ENCODE results near the gene EDEM3.
A peak's percentile ranks its signal among the peaks of the same experiment; 100 is the strongest.

The EDEM3 gene

GRCh38 chr1:184757406-184757805 lies 2.7 kb upstream of the EDEM3 start:
- no peak for DNase-seq (ENCODE audit: low spot score)
- no peak for TF ChIP-seq CTCF (IDR thresholded peaks at IDR 0.05; ENCODE audit: extremely low read depth, missing control alignments)

- TF ChIP-seq CTCF (IDR thresholded peaks at IDR 0.05; ENCODE audit: extremely low read depth, missing control alignments): no peak
- DNase-seq (ENCODE audit: low spot score): peak; percentile 19
Observed at GRCh38 chr1:184755226-184756065, 788 bp upstream of the EDEM3 start.

GRCh38 chr1:184753608-184754475 lies 816 bp downstream of the EDEM3 start:
- no peak for TF ChIP-seq CTCF (IDR thresholded peaks at IDR 0.05; ENCODE audit: extremely low read depth, missing control alignments)
- DNase-seq (ENCODE audit: low spot score): no peak

- no peak for TF ChIP-seq CTCF (IDR thresholded peaks at IDR 0.05; ENCODE audit: extremely low read depth, missing control alignments)
- no peak for DNase-seq (ENCODE audit: low spot score)
Observed at GRCh38 chr1:184753117-184753516, 1.5 kb downstream of the EDEM3 start.

- no peak for TF ChIP-seq CTCF (IDR thresholded peaks at IDR 0.05; ENCODE audit: extremely low read depth, missing control alignments)
- no peak for DNase-seq (ENCODE audit: low spot score)
Observed at GRCh38 chr1:184752656-184753055, 2.0 kb downstream of the EDEM3 start.

GRCh38 chr1:184748740-184749139 lies 5.9 kb downstream of the EDEM3 start:
- DNase-seq (ENCODE audit: low spot score): no peak
- TF ChIP-seq CTCF (IDR thresholded peaks at IDR 0.05; ENCODE audit: extremely low read depth, missing control alignments): no peak
